Uterus (tissue), 4 donors: ENCODE measurements around the gene WDR7. TPM values are rescaled to one million over a fixed set of nuclear protein-coding genes. Genes with fewer than 3 reads are reported as not detected.

Experiments used
- DNase-seq, 2 donors: peaks; one replicate each; pipeline ENCODE4 v3.0.0-alpha.2; 2019 to 2020
- H3K27ac ChIP-seq, 2 donors: fragments of 200-600 bp; sonication (generic); 1 replicate in 1 of 2; 2 replicates in 1 of 2; pipeline ENCODE4 v1.5.1; 2016 to 2018
- H3K27me3 ChIP-seq, 2 donors: fragments of 200-600 bp; sonication (generic); one replicate each; pipeline ENCODE4 v1.5.1; 2018 to 2019; ENCODE audit warnings: control low read depth in 1 of 2
- H3K36me3 ChIP-seq, 2 donors: fragments of 200-600 bp; sonication (generic); one replicate each; pipeline ENCODE4 v1.5.1; 2019; ENCODE audit warnings: control low read depth in 1 of 2
- H3K4me1 ChIP-seq, 2 donors: fragments of 200-600 bp; sonication (generic); one replicate each; pipeline ENCODE4 v1.5.1; 2018 to 2019; ENCODE audit warnings: control low read depth in 1 of 2
- H3K4me3 ChIP-seq, 2 donors: fragments of 200-600 bp; sonication (generic); 1 replicate in 1 of 2; 2 replicates in 1 of 2; pipeline ENCODE4 v1.5.1; 2018 to 2019; ENCODE audit warnings: mild to moderate bottlenecking in 1 of 2
- H3K9me3 ChIP-seq, 2 donors: fragments of 200-600 bp; sonication (generic); one replicate each; pipeline ENCODE4 v1.5.1; 2019; ENCODE audit warnings: control low read depth in 1 of 2
- CTCF ChIP-seq, 4 experiments: fragments of 200-600 bp in 2 of 4; fragments of 450-650 bp in 2 of 4; sonication (generic) in 2 of 4; IDR thresholded peaks; one replicate each; pipeline ENCODE4 v1.5.1; 2016 to 2019; ENCODE audit warnings: antibody characterized with exemption in 4 of 4, mild to moderate bottlenecking in 2 of 4, moderate library complexity in 1 of 4
- POLR2A ChIP-seq, 2 donors: fragments of 450-650 bp; IDR thresholded peaks; one replicate each; pipeline ENCODE4 v1.6.1; 2016; ENCODE audit warnings: antibody characterized with exemption in 2 of 2, mild to moderate bottlenecking in 1 of 2, moderate library complexity in 1 of 2
- intact Hi-C: fragments of 100-400 bp; cut with DNase I; formaldehyde crosslinking; loops from one replicate; pipeline ENCODE4 v1.15.1; 2023; ENCODE audit warnings: low total_unique reads
- total RNA-seq, 4 donors: library from RNA; depleted of rRNA in 3 of 4; stranded (reverse); fragments of >200 nt in 3 of 4; gene quantifications; one replicate each; pipeline versions ENCODE4 v1.1.0 to v1.2.4, GENCODE V29; 2014 to 2023
- donor health status: DM: yes; HTN: yes; CAD: no.

WDR7 gene
- total RNA-seq, 4 donors from 2014 or later = 19.2 to 66.2 (median 33.8) TPM

GRCh38 chr18:56726906-56727305 lies 75.7 kb downstream of the WDR7 start:
- H3K36me3 ChIP-seq = no peaks in the 10 kb centered on the region
- no peak for DNase-seq
- no peak overlapping the region for H3K4me3 ChIP-seq
- no peak overlapping the region for H3K27ac ChIP-seq
- H3K4me1 ChIP-seq = no peaks in the 10 kb centered on the region
- TF ChIP-seq POLR2A (IDR thresholded peaks at IDR 0.05) (no peak), CTCF (IDR thresholded peaks at IDR 0.05) (no peak)
- intact Hi-C loops = no loop called here
- H3K9me3 ChIP-seq = no peaks in the 10 kb centered on the region
- H3K27me3 ChIP-seq = no peaks in the 10 kb centered on the region

GRCh38 chr18:56727399-56727798 lies 76.2 kb downstream of the WDR7 start:
- TF ChIP-seq POLR2A (IDR thresholded peaks at IDR 0.05) = no peak
- TF ChIP-seq CTCF (IDR thresholded peaks at IDR 0.05) = no peak
- H3K27me3 ChIP-seq = no peaks in the 10 kb centered on the region
- H3K9me3 ChIP-seq = no peaks in the 10 kb centered on the region
- no peaks in the 10 kb centered on the region for H3K36me3 ChIP-seq
- no peaks in the 10 kb centered on the region for H3K4me1 ChIP-seq
- intact Hi-C loops = no loop called here
- H3K4me3 ChIP-seq = no peak overlapping the region
- DNase-seq = no peak
- H3K27ac ChIP-seq = no peak overlapping the region

DNA sequence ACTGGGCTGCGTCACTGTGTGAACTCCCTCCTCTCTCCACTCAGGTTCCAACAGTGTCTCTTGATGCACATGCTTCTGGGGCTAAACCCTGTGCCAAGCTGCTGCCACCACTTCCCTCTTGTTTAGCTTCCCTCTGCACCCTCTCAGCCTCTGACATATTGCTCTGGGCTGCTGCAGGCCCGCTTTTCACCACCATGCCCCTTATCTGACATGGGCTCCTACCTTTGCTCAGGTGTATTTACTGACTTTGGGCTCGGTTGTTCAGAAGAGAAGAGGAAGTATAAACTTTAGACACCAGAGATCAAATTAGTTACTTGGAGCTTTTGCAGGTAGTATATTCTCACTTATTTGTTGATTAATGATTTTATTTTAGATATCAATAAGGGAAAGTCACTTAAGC lies 77.6 kb downstream of the WDR7 start:
- intact Hi-C loops = no loop called here
- Histone ChIP-seq H3K4me3 (no peak overlapping the region), H3K27ac (no peak overlapping the region), H3K27me3 (no peaks in the 10 kb centered on the region), H3K36me3 (no peaks in the 10 kb centered on the region), H3K9me3 (no peaks in the 10 kb centered on the region), H3K4me1 (no peaks in the 10 kb centered on the region)
- DNase-seq = no peak
- no peak for TF ChIP-seq CTCF (IDR thresholded peaks at IDR 0.05)
- no peak for TF ChIP-seq POLR2A (IDR thresholded peaks at IDR 0.05)

DNA sequence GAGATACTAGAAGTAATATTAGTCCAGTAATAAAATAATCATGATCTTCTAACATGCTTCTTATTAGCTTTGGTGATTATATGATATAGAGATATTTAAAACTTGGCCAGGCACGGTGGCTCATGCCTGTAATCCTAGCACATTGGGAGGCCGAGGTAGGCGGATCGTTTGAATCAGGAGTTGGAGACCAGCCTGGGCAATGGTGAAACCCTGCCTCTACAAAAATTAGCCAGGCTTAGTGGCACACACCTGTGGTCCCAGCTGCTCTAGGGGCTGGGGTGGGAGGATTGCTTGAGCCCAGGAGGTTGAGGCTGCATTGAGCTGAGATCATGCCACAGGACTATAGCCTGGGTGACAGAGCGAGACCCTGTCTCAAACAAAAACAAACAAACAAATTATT lies 87.0 kb downstream of the WDR7 start:
- H3K4me1 ChIP-seq = no peaks in the 10 kb centered on the region
- no peaks in the 10 kb centered on the region for H3K36me3 ChIP-seq
- H3K27ac ChIP-seq = no peak overlapping the region
- DNase-seq = no peak
- no peak overlapping the region for H3K4me3 ChIP-seq
- no peak for TF ChIP-seq POLR2A (IDR thresholded peaks at IDR 0.05)
- no peak for TF ChIP-seq CTCF (IDR thresholded peaks at IDR 0.05)
- no peaks in the 10 kb centered on the region for H3K27me3 ChIP-seq
- H3K9me3 ChIP-seq = no peaks in the 10 kb centered on the region
- intact Hi-C loops = no loop called here

- Histone ChIP-seq H3K27ac (no peak overlapping the region), H3K4me3 (no peak overlapping the region), H3K4me1 (no peaks in the 10 kb centered on the region), H3K27me3 (no peaks in the 10 kb centered on the region), H3K36me3 (no peaks in the 10 kb centered on the region), H3K9me3 (no peaks in the 10 kb centered on the region)
- no peak for DNase-seq
- intact Hi-C loops = no loop called here
- no peak for TF ChIP-seq CTCF (IDR thresholded peaks at IDR 0.05)
- TF ChIP-seq POLR2A (IDR thresholded peaks at IDR 0.05) = no peak
These were observed 88.6 kb downstream of the WDR7 start for GRCh38 chr18:56739731-56740130.
